ENCODE results near the gene ZP1.
"Not testable (repeated sequence)": the region's sequence is repeated elsewhere in the genome, so short reads cannot be mapped to it uniquely, and the experiment has no call there.

DNA sequence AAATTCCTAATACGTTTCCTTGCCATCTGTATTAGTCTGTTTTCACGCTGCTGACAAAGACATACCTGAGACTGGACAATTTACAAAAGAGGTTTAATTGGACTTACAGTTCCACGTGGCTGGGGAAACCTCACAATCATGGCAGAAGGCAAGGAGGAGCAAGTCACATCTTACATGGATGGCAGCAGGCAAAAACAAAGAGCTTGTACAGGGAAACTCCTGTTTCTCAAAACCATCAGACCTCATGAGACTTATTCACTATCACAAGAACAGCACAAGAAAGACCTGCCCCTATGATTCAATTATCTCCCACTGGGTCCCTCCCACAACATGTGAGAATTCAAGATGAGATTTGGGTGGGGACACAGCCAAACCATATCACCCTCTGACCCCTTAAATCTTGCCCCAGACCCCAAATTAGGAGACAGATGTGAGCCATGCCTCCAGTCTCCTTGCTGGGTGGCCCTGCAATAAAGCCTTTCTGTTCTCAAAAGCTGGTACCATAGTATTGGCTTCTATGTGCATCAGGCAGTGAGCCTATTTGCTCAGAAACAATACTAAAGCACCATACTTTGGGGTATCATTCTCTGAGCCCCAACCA lies 42.4 kb downstream of the ZP1 start:
- not testable (repeated sequence) for TF ChIP-seq YY1 (IDR thresholded peaks at IDR 0.05; ENCODE audit: insufficient read depth, insufficient read length); ZNF274 (IDR thresholded peaks at IDR 0.05; ENCODE audit: low read depth, low read length)
